Activated T-helper 1 cell treated with anti-CD3 and anti-CD28 coated beads, Interleukin-2, amount 50 U/mL, for 16 hours (primary cell): ENCODE data around the gene DHDH.
"Not testable (repeated sequence)": the region's sequence is repeated elsewhere in the genome, so short reads cannot be mapped to it uniquely, and the experiment has no call there.

Source experiments
- DNase-seq, 2 donors: peaks; one replicate each; pipeline ENCODE4 v3.0.0-alpha.2; 2020; ENCODE audit warnings: low read depth in 1 of 2, low spot score in 1 of 2

The DHDH gene

GRCh38 chr19:48933382-48933932 is at the start of gene DHDH:
Gene DHDH (plus strand): TSS chr19:48933699. CDS start chr19:48933722, 23 bp downstream.
- peak; percentile 75 to 78 for DNase-seq

GRCh38 chr19:48883726-48884125 is 49.8 kb upstream of the DHDH start:
- DNase-seq: no peak

GRCh38 chr19:48887861-48888612 is 45.5 kb upstream of the DHDH start:
- no peak for DNase-seq

GRCh38 chr19:48889496-48889895 is 44.0 kb upstream of the DHDH start:
- DNase-seq: not testable (repeated sequence)

GRCh38 chr19:48890551-48890950 is 42.9 kb upstream of the DHDH start:
- DNase-seq: no peak

GRCh38 chr19:48895226-48895625 is 38.3 kb upstream of the DHDH start:
- DNase-seq: no peak

- DNase-seq: no peak
Observed at GRCh38 chr19:48896191-48896720, 37.2 kb upstream of the DHDH start.

GRCh38 chr19:48897181-48897580 is 36.3 kb upstream of the DHDH start:
- DNase-seq: no peak

GRCh38 chr19:48899386-48899749 is 34.1 kb upstream of the DHDH start:
- DNase-seq: not testable (repeated sequence)

- DNase-seq: peak; percentile 97
Observed at GRCh38 chr19:48899781-48900476, 33.6 kb upstream of the DHDH start, which contains the start of gene NUCB1. Gene NUCB1 (plus strand): TSS chr19:48900312. CDS start chr19:48900797, 485 bp downstream.

GRCh38 chr19:48900477-48901406 is 32.8 kb upstream of the DHDH start:
- DNase-seq: no peak

GRCh38 chr19:48902291-48902690 is 31.2 kb upstream of the DHDH start:
- not testable (repeated sequence) for DNase-seq

GRCh38 chr19:48903788-48904187 is 29.7 kb upstream of the DHDH start:
- not testable (repeated sequence) for DNase-seq

GRCh38 chr19:48905664-48906063 is 27.8 kb upstream of the DHDH start:
- no peak for DNase-seq

GRCh38 chr19:48906324-48906723 is 27.2 kb upstream of the DHDH start:
- no peak for DNase-seq

GRCh38 chr19:48907671-48908070 is 25.8 kb upstream of the DHDH start:
- no peak for DNase-seq

GRCh38 chr19:48909424-48910077 is 23.9 kb upstream of the DHDH start:
- DNase-seq: not testable (repeated sequence)

GRCh38 chr19:48910803-48911202 is 22.7 kb upstream of the DHDH start:
- no peak for DNase-seq

GRCh38 chr19:48913114-48913889 is 20.2 kb upstream of the DHDH start:
- DNase-seq: no peak

GRCh38 chr19:48914181-48914580 is 19.3 kb upstream of the DHDH start:
- no peak for DNase-seq
